ENCODE results near the gene ATXN1. TPM values are rescaled to one million over a fixed set of nuclear protein-coding genes. Genes with fewer than 3 reads are reported as not detected.
"Not testable (repeated sequence)": the region's sequence is repeated elsewhere in the genome, so short reads cannot be mapped to it uniquely, and the experiment has no call there.

The ATXN1 gene
- total RNA-seq, 1 donor from 2014 or later, result 3.9 TPM

DNA sequence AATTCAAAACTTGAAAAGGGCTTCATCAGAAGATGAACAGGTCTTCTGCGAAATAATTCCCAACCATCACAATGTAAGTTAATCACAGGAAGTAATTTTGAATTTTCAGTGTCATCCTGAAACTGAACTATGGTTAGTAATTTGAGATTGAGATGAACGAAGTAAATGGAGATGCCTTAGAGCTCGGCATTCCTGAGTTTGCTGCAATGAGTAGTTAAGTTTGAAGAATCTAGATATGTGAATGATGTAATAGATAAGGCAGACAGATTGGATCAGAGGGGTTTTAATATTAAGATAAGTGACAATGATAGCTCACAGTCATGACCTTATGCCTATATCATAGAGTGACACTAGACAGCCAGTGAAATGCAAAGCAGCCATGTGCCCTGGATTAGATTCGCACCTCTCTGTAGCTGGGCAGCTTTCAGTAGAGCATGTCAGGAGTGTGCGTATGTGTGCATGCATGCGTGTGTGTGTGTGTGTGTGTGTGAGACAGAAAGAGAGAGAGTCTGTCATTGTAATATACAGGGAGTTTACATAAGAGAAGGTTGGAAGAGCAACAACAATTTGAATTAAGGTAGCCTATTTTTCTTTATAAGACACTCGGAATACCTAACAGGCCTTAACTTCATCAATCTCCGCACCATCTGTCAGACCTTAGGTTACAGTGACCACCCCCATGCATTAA, 289.9 kb downstream of the ATXN1 start:
- TF ChIP-seq, protein P1, sequence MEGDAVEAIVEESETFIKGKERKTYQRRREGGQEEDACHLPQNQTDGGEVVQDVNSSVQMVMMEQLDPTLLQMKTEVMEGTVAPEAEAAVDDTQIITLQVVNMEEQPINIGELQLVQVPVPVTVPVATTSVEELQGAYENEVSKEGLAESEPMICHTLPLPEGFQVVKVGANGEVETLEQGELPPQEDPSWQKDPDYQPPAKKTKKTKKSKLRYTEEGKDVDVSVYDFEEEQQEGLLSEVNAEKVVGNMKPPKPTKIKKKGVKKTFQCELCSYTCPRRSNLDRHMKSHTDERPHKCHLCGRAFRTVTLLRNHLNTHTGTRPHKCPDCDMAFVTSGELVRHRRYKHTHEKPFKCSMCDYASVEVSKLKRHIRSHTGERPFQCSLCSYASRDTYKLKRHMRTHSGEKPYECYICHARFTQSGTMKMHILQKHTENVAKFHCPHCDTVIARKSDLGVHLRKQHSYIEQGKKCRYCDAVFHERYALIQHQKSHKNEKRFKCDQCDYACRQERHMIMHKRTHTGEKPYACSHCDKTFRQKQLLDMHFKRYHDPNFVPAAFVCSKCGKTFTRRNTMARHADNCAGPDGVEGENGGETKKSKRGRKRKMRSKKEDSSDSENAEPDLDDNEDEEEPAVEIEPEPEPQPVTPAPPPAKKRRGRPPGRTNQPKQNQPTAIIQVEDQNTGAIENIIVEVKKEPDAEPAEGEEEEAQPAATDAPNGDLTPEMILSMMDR (conservative IDR thresholded peaks at IDR 0.05), result no peak
- DNase-seq (ENCODE audit: low read depth, low spot score), result no peak
- peaks cover 2% of the 10 kb centered on the region for H3K9me3 Mint-ChIP-seq
- no peak overlapping the region for H3K27ac Mint-ChIP-seq (ENCODE audit: unreplicated experiment)
- no peaks in the 10 kb centered on the region for H3K27me3 Mint-ChIP-seq (ENCODE audit: low read depth)
- no peaks in the 10 kb centered on the region for H3K36me3 Mint-ChIP-seq (ENCODE audit: low read depth)
- H3K4me3 Mint-ChIP-seq, result no peak overlapping the region
- H3K4me1 Mint-ChIP-seq, result peaks cover 5% of the 10 kb centered on the region

DNA sequence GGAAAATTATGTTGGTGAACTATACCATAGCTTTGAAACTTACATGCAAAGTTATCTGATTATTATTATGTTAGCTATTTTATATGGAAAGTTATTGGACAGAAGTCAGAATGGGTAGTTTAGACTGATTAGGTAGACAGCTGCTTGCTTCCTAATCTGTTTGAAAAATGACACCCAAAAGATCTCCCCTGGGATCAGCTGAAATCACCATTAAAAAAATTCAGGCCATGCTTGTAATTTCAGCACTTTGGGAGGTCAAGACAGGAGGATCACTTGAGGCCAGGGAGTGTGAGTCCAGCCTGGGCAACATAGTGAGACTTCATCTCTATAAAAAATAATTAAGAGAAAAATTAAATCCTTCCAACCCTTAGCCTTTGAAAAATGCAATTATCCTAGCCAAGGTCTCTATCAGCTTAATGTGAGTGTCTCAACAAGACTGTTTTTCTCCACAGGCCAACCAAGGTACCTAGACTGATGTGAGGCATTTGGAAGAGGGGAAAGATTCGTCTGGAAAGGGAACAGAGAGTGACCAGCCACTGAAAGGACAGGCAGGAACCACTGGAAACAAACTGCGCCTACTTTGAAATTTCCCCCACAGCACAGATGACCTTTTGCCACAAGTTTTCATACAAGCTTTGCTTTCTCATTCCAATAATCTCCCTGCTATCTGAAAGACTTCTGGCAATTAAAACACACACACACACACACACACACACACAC, 290.6 kb downstream of the ATXN1 start:
- Mint-ChIP-seq H3K4me1 (peaks cover 5% of the 10 kb centered on the region), H3K27me3 (ENCODE audit: low read depth) (no peaks in the 10 kb centered on the region), H3K27ac (ENCODE audit: unreplicated experiment) (no peak overlapping the region), H3K4me3 (no peak overlapping the region), H3K36me3 (ENCODE audit: low read depth) (no peaks in the 10 kb centered on the region), H3K9me3 (peaks cover 2% of the 10 kb centered on the region)
- DNase-seq (ENCODE audit: low read depth, low spot score), result no peak
- TF ChIP-seq, protein P1 (conservative IDR thresholded peaks at IDR 0.05), result no peak

DNA sequence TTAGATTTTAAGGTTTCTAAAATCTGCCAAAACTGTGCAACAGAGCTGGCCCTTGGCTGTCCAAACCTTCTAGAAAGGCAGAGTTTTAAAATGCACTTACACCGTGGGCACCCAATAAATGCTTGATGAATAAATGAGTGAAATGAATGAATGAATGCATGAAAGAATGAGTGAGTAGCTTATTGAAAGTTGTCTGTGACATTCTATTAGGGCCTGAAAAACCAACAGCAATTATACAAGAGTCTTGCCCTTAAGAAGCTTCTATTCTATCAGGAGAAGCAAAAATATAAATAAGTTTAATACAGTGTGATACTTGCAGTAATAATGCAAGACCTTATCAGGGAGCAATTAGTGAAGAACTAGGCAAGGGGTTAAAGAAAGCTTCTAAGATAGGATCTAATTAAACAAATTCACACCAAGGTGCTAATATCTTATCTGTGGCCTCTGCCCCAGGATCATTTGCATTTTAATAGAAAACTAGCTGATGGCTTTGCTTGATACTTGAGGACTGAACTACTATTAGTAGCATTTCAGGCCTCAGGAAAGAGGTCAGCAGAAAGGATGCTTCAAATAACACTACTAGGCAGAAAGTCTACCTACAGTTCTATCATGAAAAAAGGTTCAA, 292.2 kb downstream of the ATXN1 start:
- TF ChIP-seq, protein P1 (conservative IDR thresholded peaks at IDR 0.05), result no peak
- Mint-ChIP-seq H3K36me3 (ENCODE audit: low read depth) (no peaks in the 10 kb centered on the region), H3K9me3 (peaks cover 6% of the 10 kb centered on the region), H3K4me1 (peaks cover 5% of the 10 kb centered on the region), H3K27me3 (ENCODE audit: low read depth) (no peaks in the 10 kb centered on the region), H3K27ac (ENCODE audit: unreplicated experiment) (no peak overlapping the region), H3K4me3 (no peak overlapping the region)
- no peak for DNase-seq (ENCODE audit: low read depth, low spot score)

DNA sequence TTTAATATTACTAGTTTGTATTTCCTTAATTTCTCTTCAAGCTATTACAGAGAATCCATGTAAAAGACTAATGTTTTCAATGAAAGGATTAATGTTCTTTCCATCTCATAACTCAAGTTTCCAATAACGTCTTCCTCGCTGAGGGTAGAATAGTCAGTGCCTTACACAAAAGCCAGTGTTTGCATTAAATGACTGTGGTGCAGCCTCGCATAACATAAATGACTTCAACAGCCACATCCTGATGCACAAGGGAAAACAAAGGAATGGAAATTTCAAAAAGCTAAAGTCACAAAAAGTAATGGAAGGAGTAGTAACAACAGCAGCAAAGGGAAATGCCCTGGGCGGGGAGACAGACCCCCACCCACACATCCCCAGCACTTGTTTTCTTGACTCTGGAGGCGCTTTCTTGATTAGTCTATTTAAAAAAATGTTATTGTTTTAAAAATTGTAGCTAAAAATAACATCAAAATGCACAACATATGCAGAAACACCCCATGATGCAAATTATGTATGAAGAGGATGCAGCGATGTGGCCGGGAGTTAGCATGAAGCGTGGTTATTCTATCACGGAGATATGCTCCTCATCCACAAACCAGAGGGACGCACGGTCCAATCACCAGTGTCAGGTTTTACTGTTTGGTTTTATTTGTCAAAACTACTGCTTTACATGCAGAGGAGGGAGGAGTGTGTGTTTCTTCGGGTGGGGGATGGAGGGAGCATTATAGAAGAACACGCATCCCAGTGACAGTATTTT, 294.3 kb downstream of the ATXN1 start:
- H3K27ac Mint-ChIP-seq (ENCODE audit: unreplicated experiment), result peak overlapping the region; percentile 3
- peaks cover 5% of the 10 kb centered on the region for H3K4me1 Mint-ChIP-seq
- DNase-seq (ENCODE audit: low read depth, low spot score), result no peak
- H3K9me3 Mint-ChIP-seq, result peaks cover 4% of the 10 kb centered on the region
- H3K4me3 Mint-ChIP-seq, result no peak overlapping the region
- H3K27me3 Mint-ChIP-seq (ENCODE audit: low read depth), result no peaks in the 10 kb centered on the region
- TF ChIP-seq, protein P1 (conservative IDR thresholded peaks at IDR 0.05), result no peak
- H3K36me3 Mint-ChIP-seq (ENCODE audit: low read depth), result no peaks in the 10 kb centered on the region

DNA sequence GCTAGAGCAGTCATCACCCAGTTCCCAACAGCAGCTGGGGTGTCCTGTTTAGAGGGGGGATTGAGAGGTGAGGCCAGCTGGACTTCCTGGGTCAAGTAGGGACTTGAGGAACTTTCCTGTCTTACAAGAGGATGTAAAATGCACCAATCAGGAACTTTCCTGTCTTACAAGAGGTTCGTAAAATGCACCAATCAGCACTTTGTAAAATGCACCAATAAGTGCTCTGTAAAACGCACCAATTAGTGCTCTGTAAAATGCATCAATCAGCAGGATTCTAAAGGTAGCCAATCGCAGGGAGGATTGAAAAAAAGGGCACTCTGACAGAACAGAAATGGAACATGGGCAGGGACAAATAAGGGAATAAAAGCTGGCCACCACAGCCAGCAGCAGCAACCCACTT, 297.2 kb downstream of the ATXN1 start:
- Mint-ChIP-seq H3K36me3 (ENCODE audit: low read depth) (no peaks in the 10 kb centered on the region), H3K4me1 (peaks cover 5% of the 10 kb centered on the region), H3K27me3 (ENCODE audit: low read depth) (no peaks in the 10 kb centered on the region), H3K4me3 (no peak overlapping the region), H3K9me3 (peaks cover 8% of the 10 kb centered on the region), H3K27ac (ENCODE audit: unreplicated experiment) (no peak overlapping the region)
- TF ChIP-seq, protein P1 (conservative IDR thresholded peaks at IDR 0.05), result no peak
- DNase-seq (ENCODE audit: low read depth, low spot score), result no peak

DNA sequence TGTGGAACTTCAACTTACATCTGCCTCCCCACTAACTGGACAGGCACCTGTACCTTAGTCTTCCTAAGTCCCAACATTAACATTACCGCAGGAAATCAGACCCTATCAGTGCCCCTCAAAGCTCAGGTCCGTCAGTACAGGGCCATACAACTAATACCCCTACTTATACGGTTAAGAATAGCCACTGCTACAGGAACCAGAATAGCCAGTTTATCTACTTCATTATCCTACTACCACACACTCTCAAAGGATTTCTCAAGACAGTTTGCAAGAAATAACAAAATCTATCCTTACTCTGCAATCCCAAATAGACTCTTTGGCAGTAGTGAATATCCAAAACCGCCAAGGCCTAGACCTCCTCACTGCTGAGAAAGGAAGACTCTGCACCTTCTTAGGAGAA, 298.0 kb downstream of the ATXN1 start:
- not testable (repeated sequence) for H3K27me3 Mint-ChIP-seq (ENCODE audit: low read depth); H3K4me3 Mint-ChIP-seq; H3K27ac Mint-ChIP-seq (ENCODE audit: unreplicated experiment); H3K4me1 Mint-ChIP-seq; H3K36me3 Mint-ChIP-seq (ENCODE audit: low read depth); DNase-seq (ENCODE audit: low read depth, low spot score); H3K9me3 Mint-ChIP-seq
